RWPE2 (cell line): ENCODE data around the gene ASH1L.

ENCODE experiments used
- ATAC-seq: fragments of 200-7000 bp; cut with Tn5 transposase; 3 replicates; pipeline ENCODE4 v1.9.1; 2021; ENCODE audit warnings: low read depth
- DNase-seq: peaks from one replicate; pipeline ENCODE4 v3.0.0-alpha.2; 2020; ENCODE audit warnings: low spot score
- H3K27ac ChIP-seq: fragments of 450-650 bp; 2 replicates; pipeline ENCODE4 v1.5.1; 2017; ENCODE audit warnings: mild to moderate bottlenecking; ENCODE audit not compliant: poor library complexity, severe bottlenecking
- H3K27me3 ChIP-seq: fragments of 250-450 bp; sonication (Bioruptor Pico); 2 replicates; pipeline ENCODE4 v1.5.1; 2021; ENCODE audit warnings: mild to moderate bottlenecking, moderate library complexity; ENCODE audit not compliant: insufficient read depth, poor library complexity, severe bottlenecking
- H3K36me3 ChIP-seq: fragments of 250-450 bp; sonication (Bioruptor Pico); 2 replicates; pipeline ENCODE4 v1.5.1; 2020; ENCODE audit warnings: low read depth, mild to moderate bottlenecking, moderate library complexity
- H3K4me1 ChIP-seq: fragments of 250-450 bp; sonication (Bioruptor Pico); 2 replicates; pipeline ENCODE4 v1.5.1; 2021; ENCODE audit warnings: mild to moderate bottlenecking, moderate library complexity; ENCODE audit not compliant: insufficient read depth, poor library complexity, severe bottlenecking
- H3K4me3 ChIP-seq: fragments of 250-450 bp; sonication (Bioruptor Pico); 2 replicates; pipeline ENCODE4 v1.5.1; 2021; ENCODE audit warnings: mild to moderate bottlenecking, moderate library complexity; ENCODE audit not compliant: severe bottlenecking
- H3K9me3 ChIP-seq: fragments of 250-450 bp; sonication (Bioruptor Pico); 2 replicates; pipeline ENCODE4 v1.5.1; 2021; ENCODE audit warnings: mild to moderate bottlenecking, moderate library complexity; ENCODE audit not compliant: severe bottlenecking
- TF ChIP-seq, protein P1 (sequence below): fragments of 450-650 bp; IDR thresholded peaks from one replicate; pipeline ENCODE4 v1.5.1; 2017; ENCODE audit warnings: mild to moderate bottlenecking, moderate library complexity; ENCODE audit not compliant: poor library complexity, severe bottlenecking

The ASH1L gene

GRCh38 chr1:155555915-155556314, 6.7 kb downstream of the ASH1L start:
- H3K27ac ChIP-seq = no peak overlapping the region
- H3K4me3 ChIP-seq = no peak overlapping the region
- H3K36me3 ChIP-seq = peaks cover 6% of the 10 kb centered on the region
- TF ChIP-seq, protein P1, sequence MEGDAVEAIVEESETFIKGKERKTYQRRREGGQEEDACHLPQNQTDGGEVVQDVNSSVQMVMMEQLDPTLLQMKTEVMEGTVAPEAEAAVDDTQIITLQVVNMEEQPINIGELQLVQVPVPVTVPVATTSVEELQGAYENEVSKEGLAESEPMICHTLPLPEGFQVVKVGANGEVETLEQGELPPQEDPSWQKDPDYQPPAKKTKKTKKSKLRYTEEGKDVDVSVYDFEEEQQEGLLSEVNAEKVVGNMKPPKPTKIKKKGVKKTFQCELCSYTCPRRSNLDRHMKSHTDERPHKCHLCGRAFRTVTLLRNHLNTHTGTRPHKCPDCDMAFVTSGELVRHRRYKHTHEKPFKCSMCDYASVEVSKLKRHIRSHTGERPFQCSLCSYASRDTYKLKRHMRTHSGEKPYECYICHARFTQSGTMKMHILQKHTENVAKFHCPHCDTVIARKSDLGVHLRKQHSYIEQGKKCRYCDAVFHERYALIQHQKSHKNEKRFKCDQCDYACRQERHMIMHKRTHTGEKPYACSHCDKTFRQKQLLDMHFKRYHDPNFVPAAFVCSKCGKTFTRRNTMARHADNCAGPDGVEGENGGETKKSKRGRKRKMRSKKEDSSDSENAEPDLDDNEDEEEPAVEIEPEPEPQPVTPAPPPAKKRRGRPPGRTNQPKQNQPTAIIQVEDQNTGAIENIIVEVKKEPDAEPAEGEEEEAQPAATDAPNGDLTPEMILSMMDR = no peak
- no peaks in the 10 kb centered on the region for H3K27me3 ChIP-seq
- H3K4me1 ChIP-seq = peaks cover 5% of the 10 kb centered on the region
- DNase-seq (no peak), ATAC-seq (no peak)
- H3K9me3 ChIP-seq = no peaks in the 10 kb centered on the region

DNA sequence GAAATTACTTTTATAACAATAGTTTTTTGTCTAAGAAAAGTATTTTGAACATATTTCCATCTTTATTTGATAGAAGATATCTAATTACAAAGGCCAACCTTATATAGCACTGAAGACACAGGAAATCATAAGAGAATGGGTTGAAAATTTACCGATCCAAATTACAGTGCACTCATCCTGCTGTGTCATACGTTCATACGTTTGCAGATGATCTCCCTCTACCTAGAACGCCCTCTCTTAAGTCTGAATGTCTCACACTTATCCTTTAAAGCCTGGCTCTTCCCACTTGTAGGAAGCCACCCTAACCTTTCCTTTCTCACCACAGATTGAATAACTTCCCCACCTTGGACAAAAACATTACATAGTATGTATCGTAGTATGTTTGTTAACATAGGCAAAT, 9.3 kb downstream of the ASH1L start:
- Histone ChIP-seq H3K4me3 (no peak overlapping the region), H3K9me3 (no peaks in the 10 kb centered on the region), H3K27me3 (no peaks in the 10 kb centered on the region), H3K27ac (no peak overlapping the region), H3K36me3 (peaks cover 6% of the 10 kb centered on the region; the same call in 1 of the 2 replicates), H3K4me1 (peaks cover 4% of the 10 kb centered on the region)
- TF ChIP-seq, protein P1 = no peak
- ATAC-seq (no peak), DNase-seq (no peak)

GRCh38 chr1:155548706-155549105, 13.9 kb downstream of the ASH1L start:
- H3K27ac ChIP-seq = no peak overlapping the region
- H3K27me3 ChIP-seq = no peaks in the 10 kb centered on the region
- no peaks in the 10 kb centered on the region for H3K9me3 ChIP-seq
- no peak overlapping the region for H3K4me3 ChIP-seq
- ATAC-seq = no peak
- TF ChIP-seq, protein P1 = no peak
- DNase-seq = no peak
- H3K36me3 ChIP-seq = peaks cover 6% of the 10 kb centered on the region; the same call in 1 of the 2 replicates
- H3K4me1 ChIP-seq = peaks cover 8% of the 10 kb centered on the region

GRCh38 chr1:155540000-155540874, 22.4 kb downstream of the ASH1L start:
- TF ChIP-seq, protein P1 = no peak
- no peak for DNase-seq
- H3K27ac ChIP-seq = no peak overlapping the region
- H3K4me1 ChIP-seq = no peaks in the 10 kb centered on the region
- H3K9me3 ChIP-seq = no peaks in the 10 kb centered on the region
- H3K36me3 ChIP-seq = no peaks in the 10 kb centered on the region
- H3K4me3 ChIP-seq = no peak overlapping the region
- H3K27me3 ChIP-seq = no peaks in the 10 kb centered on the region
- no peak for ATAC-seq

DNA sequence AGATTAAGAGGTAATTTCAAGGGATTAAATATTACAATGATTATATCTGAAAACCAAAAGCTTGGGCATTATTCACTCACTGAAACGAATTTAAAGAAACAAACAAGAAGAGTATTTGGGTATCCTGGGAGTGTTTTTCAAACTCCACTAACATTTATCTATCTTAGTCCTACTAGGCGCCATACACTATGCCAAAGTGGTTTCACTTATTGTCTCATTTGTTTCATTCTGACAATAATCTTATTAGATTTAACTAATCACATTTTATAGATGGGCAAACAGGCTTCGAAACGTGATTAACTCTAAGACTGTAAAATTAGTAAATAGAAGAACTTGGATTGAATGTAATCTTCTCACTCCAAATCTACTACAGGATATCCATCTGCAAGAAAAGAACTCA, 25.4 kb downstream of the ASH1L start:
- H3K27ac ChIP-seq = no peak overlapping the region
- no peak for ATAC-seq

More for the DNA sequence above, 25.4 kb downstream of the ASH1L start:
- Histone ChIP-seq H3K4me3 (no peak overlapping the region), H3K9me3 (no peaks in the 10 kb centered on the region), H3K4me1 (no peaks in the 10 kb centered on the region), H3K36me3 (no peaks in the 10 kb centered on the region; the same call in 1 of the 2 replicates), H3K27me3 (no peaks in the 10 kb centered on the region)
- DNase-seq = no peak
- TF ChIP-seq, protein P1 = no peak
